ENCODE measurements around the gene BABAM2. TPM values are rescaled to one million over a fixed set of nuclear protein-coding genes. Genes with fewer than 3 reads are reported as not detected.

Gene BABAM2
- polyA plus RNA-seq, 3 donors: 33.2 to 52.8 (median 49.3) TPM

GRCh38 chr2:27903018-27903417, 12.5 kb downstream of the BABAM2 start:
- Histone ChIP-seq H2AFZ (ENCODE audit: insufficient read depth, low read depth, low read length, poor library complexity, severe bottlenecking) (no peak overlapping the region), H3K4me1 (ENCODE audit: control insufficient read depth in 1 of 2, insufficient read depth in 2 of 2, low read length in 2 of 2) (peaks cover 8 to 15% of the 10 kb centered on the region in 2 donors), H3K79me2 (ENCODE audit: insufficient read depth, low read length) (peaks cover 82% of the 10 kb centered on the region), H3K4me2 (replicated peaks; ENCODE audit: extremely low read depth, low read length, poor library complexity, severe bottlenecking) (no peak overlapping the region), H3K9me3 (replicated peaks in 1 of 2; ENCODE audit: control insufficient read depth in 1 of 2, insufficient read depth in 1 of 2, low read length in 2 of 2) (no peaks in the 10 kb centered on the region), H3K27ac (ENCODE audit: low read depth in 1 of 2, low read length in 2 of 2) (no peak overlapping the region), H3K36me3 (replicated peaks in 1 of 2; ENCODE audit: control insufficient read depth in 1 of 2, insufficient read depth in 2 of 2, low read length in 2 of 2) (peaks cover 0 to 33% of the 10 kb centered on the region in 2 donors), H3K9ac (ENCODE audit: insufficient read depth, low read length, poor library complexity, severe bottlenecking) (no peak overlapping the region), H3K27me3 (ENCODE audit: control insufficient read depth in 2 of 2, insufficient read depth in 2 of 2, low read length in 2 of 2) (no peaks in the 10 kb centered on the region), H3K4me3 (replicated peaks in 1 of 3; ENCODE audit: low read depth in 2 of 3, low read length in 3 of 3) (no peak overlapping the region), H4K20me1 (ENCODE audit: insufficient read depth, low read length) (no peaks in the 10 kb centered on the region)
- Mint-ChIP-seq H3K27me3 (ENCODE audit: low read depth in 3 of 3) (peaks cover 0 to 2% (median 0%) of the 10 kb centered on the region in 3 donors), H3K4me1 (peaks cover 30% of the 10 kb centered on the region), H3K9me3 (peaks cover 0 to 2% (median 0%) of the 10 kb centered on the region in 7 donors), H3K27ac (peak overlapping the region in 3 of 7 donors; percentile 18 to 41 (median 20)), H3K4me3 (no peak overlapping the region), H3K36me3 (peaks cover 51 to 58% of the 10 kb centered on the region in 2 donors)
- WGBS (ENCODE audit: insufficient coverage): no CpG with 5 or more reads among the region's 2 CpGs
- TF ChIP-seq CTCF (IDR thresholded peaks at IDR 0.05): no peak
- DNase-seq: no peak
- intact Hi-C loops (cut with micrococcal nuclease): no loop called here

- Mint-ChIP-seq H3K27ac (peak overlapping the region in 2 of 7 donors; percentile 20 to 41), H3K4me3 (no peak overlapping the region), H3K9me3 (peaks cover 0 to 2% (median 0%) of the 10 kb centered on the region in 7 donors), H3K36me3 (peaks cover 51 to 63% of the 10 kb centered on the region in 2 donors), H3K27me3 (ENCODE audit: low read depth in 3 of 3) (peaks cover 0 to 2% (median 0%) of the 10 kb centered on the region in 3 donors), H3K4me1 (peaks cover 26% of the 10 kb centered on the region)
- H3K4me1 ChIP-seq (ENCODE audit: control insufficient read depth in 1 of 2, insufficient read depth in 2 of 2, low read length in 2 of 2): peaks cover 3 to 9% of the 10 kb centered on the region in 2 donors
- no peaks in the 10 kb centered on the region for H3K27me3 ChIP-seq (ENCODE audit: control insufficient read depth in 2 of 2, insufficient read depth in 2 of 2, low read length in 2 of 2)
- H2AFZ ChIP-seq (ENCODE audit: insufficient read depth, low read depth, low read length, poor library complexity, severe bottlenecking): no peak overlapping the region
- H3K4me3 ChIP-seq (replicated peaks in 1 of 3; ENCODE audit: low read depth in 2 of 3, low read length in 3 of 3): no peak overlapping the region
- WGBS (ENCODE audit: insufficient coverage): 97% methylated on average over 4 of the region's 10 CpGs
- H3K27ac ChIP-seq (ENCODE audit: low read depth in 1 of 2, low read length in 2 of 2): no peak overlapping the region
- no peak for TF ChIP-seq CTCF (IDR thresholded peaks at IDR 0.05)
- intact Hi-C loops (cut with micrococcal nuclease): no loop called here
- H3K36me3 ChIP-seq (replicated peaks in 1 of 2; ENCODE audit: control insufficient read depth in 1 of 2, insufficient read depth in 2 of 2, low read length in 2 of 2): peaks cover 0 to 32% of the 10 kb centered on the region in 2 donors
- no peaks in the 10 kb centered on the region for H4K20me1 ChIP-seq (ENCODE audit: insufficient read depth, low read length)
- H3K79me2 ChIP-seq (ENCODE audit: insufficient read depth, low read length): peaks cover 82% of the 10 kb centered on the region
- DNase-seq: peak in 2 of 3 donors; percentile 32 to 54
- H3K4me2 ChIP-seq (replicated peaks; ENCODE audit: extremely low read depth, low read length, poor library complexity, severe bottlenecking): no peak overlapping the region
- no peaks in the 10 kb centered on the region for H3K9me3 ChIP-seq (replicated peaks in 1 of 2; ENCODE audit: control insufficient read depth in 1 of 2, insufficient read depth in 1 of 2, low read length in 2 of 2)
- no peak overlapping the region for H3K9ac ChIP-seq (ENCODE audit: insufficient read depth, low read length, poor library complexity, severe bottlenecking)
Observed at GRCh38 chr2:27903649-27904404, 13.3 kb downstream of the BABAM2 start.
